ENCODE results near the gene SUCLA2. TPM values are rescaled to one million over a fixed set of nuclear protein-coding genes. Genes with fewer than 3 reads are reported as not detected.

SUCLA2 gene
- total and polyA plus RNA-seq, 10 of the 15 experiments (the other 5 are each of a cell fraction or from before 2014, with no cell fraction given): 27.5 to 83.4 (median 42.8) TPM

DNA sequence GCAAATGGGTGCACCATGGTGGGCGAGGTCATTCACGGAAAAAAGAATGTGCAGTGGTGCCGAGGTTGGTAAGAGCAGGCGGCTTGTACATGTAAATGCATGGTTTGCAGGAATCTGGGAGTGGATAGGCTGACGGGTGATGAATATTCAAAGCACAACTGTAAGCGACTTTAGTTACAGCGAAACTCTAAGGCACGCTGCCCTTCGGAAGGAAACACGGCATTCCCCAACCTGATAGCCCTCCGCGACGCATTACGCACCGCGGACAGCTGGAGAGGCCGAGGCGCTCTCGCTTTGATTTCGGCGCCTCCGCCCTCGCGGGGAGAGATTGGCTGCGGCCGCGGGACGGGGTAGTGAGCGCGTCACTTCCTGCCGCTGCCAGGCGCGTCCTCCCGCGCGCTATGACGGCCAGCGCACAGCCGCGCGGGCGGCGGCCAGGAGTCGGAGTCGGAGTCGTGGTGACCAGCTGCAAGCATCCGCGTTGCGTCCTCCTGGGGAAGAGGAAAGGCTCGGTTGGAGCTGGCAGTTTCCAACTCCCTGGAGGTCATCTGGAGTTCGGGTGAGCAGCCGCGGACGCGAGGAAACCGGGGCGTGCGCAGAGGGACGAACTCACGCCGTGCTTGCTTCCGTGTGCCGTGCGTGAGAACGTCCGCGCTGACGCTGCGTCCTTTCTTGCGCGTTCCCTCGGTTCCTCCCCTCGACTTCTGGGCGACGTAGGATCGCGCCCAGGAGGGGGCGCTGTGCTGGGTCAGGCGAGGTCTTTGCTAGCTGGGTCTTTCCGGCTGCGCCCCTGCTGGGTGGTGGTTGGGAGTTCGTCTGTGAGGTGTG lies 36.5 kb upstream of the SUCLA2 start, which contains the start of gene NUDT15 (continued):
- TF ChIP-seq, protein P1, sequence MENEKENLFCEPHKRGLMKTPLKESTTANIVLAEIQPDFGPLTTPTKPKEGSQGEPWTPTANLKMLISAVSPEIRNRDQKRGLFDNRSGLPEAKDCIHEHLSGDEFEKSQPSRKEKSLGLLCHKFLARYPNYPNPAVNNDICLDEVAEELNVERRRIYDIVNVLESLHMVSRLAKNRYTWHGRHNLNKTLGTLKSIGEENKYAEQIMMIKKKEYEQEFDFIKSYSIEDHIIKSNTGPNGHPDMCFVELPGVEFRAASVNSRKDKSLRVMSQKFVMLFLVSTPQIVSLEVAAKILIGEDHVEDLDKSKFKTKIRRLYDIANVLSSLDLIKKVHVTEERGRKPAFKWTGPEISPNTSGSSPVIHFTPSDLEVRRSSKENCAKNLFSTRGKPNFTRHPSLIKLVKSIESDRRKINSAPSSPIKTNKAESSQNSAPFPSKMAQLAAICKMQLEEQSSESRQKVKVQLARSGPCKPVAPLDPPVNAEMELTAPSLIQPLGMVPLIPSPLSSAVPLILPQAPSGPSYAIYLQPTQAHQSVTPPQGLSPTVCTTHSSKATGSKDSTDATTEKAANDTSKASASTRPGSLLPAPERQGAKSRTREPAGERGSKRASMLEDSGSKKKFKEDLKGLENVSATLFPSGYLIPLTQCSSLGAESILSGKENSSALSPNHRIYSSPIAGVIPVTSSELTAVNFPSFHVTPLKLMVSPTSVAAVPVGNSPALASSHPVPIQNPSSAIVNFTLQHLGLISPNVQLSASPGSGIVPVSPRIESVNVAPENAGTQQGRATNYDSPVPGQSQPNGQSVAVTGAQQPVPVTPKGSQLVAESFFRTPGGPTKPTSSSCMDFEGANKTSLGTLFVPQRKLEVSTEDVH (IDR thresholded peaks at IDR 0.05; ENCODE audit: low read depth, partially characterized antibody): no peak
- TF ChIP-seq ESRRA (IDR thresholded peaks at IDR 0.05; ENCODE audit: low read length): peak; percentile 83; the same call in 1 of the 2 replicates
- TF ChIP-seq MTA2 (IDR thresholded peaks at IDR 0.05; ENCODE audit: low read depth): no peak; the same call in 1 of the 2 replicates
- no peak for TF ChIP-seq STAT3 (IDR thresholded peaks at IDR 0.05; ENCODE audit: low read depth, low read length)
- TF ChIP-seq RELA (IDR thresholded peaks at IDR 0.05; ENCODE audit: borderline replicate concordance, partially characterized antibody): peak; percentile 41
- TF ChIP-seq, protein P2, sequence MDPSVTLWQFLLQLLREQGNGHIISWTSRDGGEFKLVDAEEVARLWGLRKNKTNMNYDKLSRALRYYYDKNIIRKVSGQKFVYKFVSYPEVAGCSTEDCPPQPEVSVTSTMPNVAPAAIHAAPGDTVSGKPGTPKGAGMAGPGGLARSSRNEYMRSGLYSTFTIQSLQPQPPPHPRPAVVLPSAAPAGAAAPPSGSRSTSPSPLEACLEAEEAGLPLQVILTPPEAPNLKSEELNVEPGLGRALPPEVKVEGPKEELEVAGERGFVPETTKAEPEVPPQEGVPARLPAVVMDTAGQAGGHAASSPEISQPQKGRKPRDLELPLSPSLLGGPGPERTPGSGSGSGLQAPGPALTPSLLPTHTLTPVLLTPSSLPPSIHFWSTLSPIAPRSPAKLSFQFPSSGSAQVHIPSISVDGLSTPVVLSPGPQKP (IDR thresholded peaks at IDR 0.05; ENCODE audit: low read depth, low read length): peak; percentile 63; the same call in 1 of the 2 replicates
- TF ChIP-seq SIX5 (IDR thresholded peaks at IDR 0.05; ENCODE audit: low read depth, low read length, severe bottlenecking): no peak
- no peak for TF ChIP-seq HDGF (IDR thresholded peaks at IDR 0.05)
- peak; percentile 65; the same call in 1 of the 2 replicates for TF ChIP-seq NFYB (IDR thresholded peaks at IDR 0.05; ENCODE audit: insufficient read depth, low read depth, low read length)
- TF ChIP-seq ZNF217 (IDR thresholded peaks at IDR 0.05): no peak
- peak; percentile 90 for TF ChIP-seq LARP7 (IDR thresholded peaks at IDR 0.05)
- peak; percentile 73; the same call in 1 of the 2 replicates for TF ChIP-seq GABPA (IDR thresholded peaks at IDR 0.05; ENCODE audit: low read depth)
- TF ChIP-seq PML (IDR thresholded peaks at IDR 0.05; ENCODE audit: low read length): peak; percentile 99
- no peak for TF ChIP-seq CBX3 (IDR thresholded peaks at IDR 0.05; ENCODE audit: borderline replicate concordance, low read depth)
- peak; percentile 77; the same call in 1 of the 2 replicates for TF ChIP-seq HDAC2 (IDR thresholded peaks at IDR 0.05)
- peak; percentile 74 for TF ChIP-seq NR2C1 (IDR thresholded peaks at IDR 0.05)
- TF ChIP-seq SRF (IDR thresholded peaks at IDR 0.05; ENCODE audit: low read depth in 2 of 2, low read length in 2 of 2): 0 out of 4 replicates have a peak, but pooled peaks of 1 of the 2 experiments have one; percentile 37
- TF ChIP-seq CHD1 (IDR thresholded peaks at IDR 0.05; ENCODE audit: low read depth, low read length): peak; percentile 24; the same call in 1 of the 2 replicates
- peak in 1 of 2 experiments; percentile 35; a peak in 1 of 4 replicates for TF ChIP-seq IKZF2 (IDR thresholded peaks at IDR 0.05)
- peak; percentile 47; the same call in 1 of the 2 replicates for TF ChIP-seq FOXK2 (IDR thresholded peaks at IDR 0.05)
- TF ChIP-seq CHD4 (IDR thresholded peaks at IDR 0.05): no peak
- TF ChIP-seq, protein P3, sequence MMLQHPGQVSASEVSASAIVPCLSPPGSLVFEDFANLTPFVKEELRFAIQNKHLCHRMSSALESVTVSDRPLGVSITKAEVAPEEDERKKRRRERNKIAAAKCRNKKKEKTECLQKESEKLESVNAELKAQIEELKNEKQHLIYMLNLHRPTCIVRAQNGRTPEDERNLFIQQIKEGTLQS (IDR thresholded peaks at IDR 0.05; ENCODE audit: borderline replicate concordance, extremely low read depth, low read depth, low read length): no peak
- no peak for TF ChIP-seq HDAC6 (IDR thresholded peaks at IDR 0.05; ENCODE audit: unreplicated experiment)
- TF ChIP-seq TCF3 (IDR thresholded peaks at IDR 0.05; ENCODE audit: borderline replicate concordance, insufficient read depth, low read depth, low read length): peak; percentile 89; the same call in 1 of the 2 replicates
- TF ChIP-seq, protein P4, sequence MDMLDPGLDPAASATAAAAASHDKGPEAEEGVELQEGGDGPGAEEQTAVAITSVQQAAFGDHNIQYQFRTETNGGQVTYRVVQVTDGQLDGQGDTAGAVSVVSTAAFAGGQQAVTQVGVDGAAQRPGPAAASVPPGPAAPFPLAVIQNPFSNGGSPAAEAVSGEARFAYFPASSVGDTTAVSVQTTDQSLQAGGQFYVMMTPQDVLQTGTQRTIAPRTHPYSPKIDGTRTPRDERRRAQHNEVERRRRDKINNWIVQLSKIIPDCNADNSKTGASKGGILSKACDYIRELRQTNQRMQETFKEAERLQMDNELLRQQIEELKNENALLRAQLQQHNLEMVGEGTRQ (IDR thresholded peaks at IDR 0.05; ENCODE audit: borderline replicate concordance, low read depth, low read length): no peak; the same call in 1 of the 2 replicates

All from GM12878 (cell line).